Stimulated activated CD4-positive, alpha-beta T cell treated with anti-CD3 and anti-CD28 coated beads, Interleukin-1b, Interleukin-23, amount 100 ng/mL, for 24 hours (primary cell): ENCODE data around the gene FES.
"Not testable (repeated sequence)": the region's sequence is repeated elsewhere in the genome, so short reads cannot be mapped to it uniquely, and the experiment has no call there.

Experiments used
- DNase-seq, 4 experiments: peaks; one replicate each; pipeline ENCODE4 v3.0.0-alpha.2; 2020; ENCODE audit warnings: low read depth in 4 of 4, low spot score in 1 of 4

FES gene

GRCh38 chr15:90860942-90861675, 23.2 kb upstream of the FES start:
- no peak for DNase-seq

- no peak for DNase-seq
Measured at GRCh38 chr15:90862487-90862886, 21.8 kb upstream of the FES start.

GRCh38 chr15:90862964-90863778, 21.1 kb upstream of the FES start:
- DNase-seq: no peak

GRCh38 chr15:90863987-90864386, 20.3 kb upstream of the FES start:
- DNase-seq: no peak

- no peak for DNase-seq
Measured at GRCh38 chr15:90864507-90864906, 19.8 kb upstream of the FES start.

GRCh38 chr15:90865702-90866101, 18.6 kb upstream of the FES start:
- DNase-seq: no peak

GRCh38 chr15:90866161-90866715, 18.1 kb upstream of the FES start:
- no peak for DNase-seq

GRCh38 chr15:90866800-90867199, 17.5 kb upstream of the FES start:
- DNase-seq: no peak

GRCh38 chr15:90868261-90868689, 16.0 kb upstream of the FES start, which contains the start of gene FURIN:
FURIN (plus strand) TSS chr15:90868588; CDS start chr15:90875741, 7,153 bp downstream.
- no peak for DNase-seq

- DNase-seq: no peak
Measured at GRCh38 chr15:90869140-90869541, 15.2 kb upstream of the FES start.

GRCh38 chr15:90869601-90870353, 14.5 kb upstream of the FES start:
- DNase-seq: peak in 1 of 4 experiments; percentile 76

- DNase-seq: no peak
Measured at GRCh38 chr15:90870354-90871138, 13.8 kb upstream of the FES start.

GRCh38 chr15:90871139-90871715, 13.1 kb upstream of the FES start:
- no peak for DNase-seq

GRCh38 chr15:90871716-90872485, 12.4 kb upstream of the FES start:
- no peak for DNase-seq

- DNase-seq: peak in 2 of 4 experiments; percentile 53 to 64
Measured at GRCh38 chr15:90872486-90873184, 11.7 kb upstream of the FES start.

GRCh38 chr15:90873488-90873997, 10.8 kb upstream of the FES start:
- no peak for DNase-seq

- DNase-seq: no peak
Measured at GRCh38 chr15:90873998-90874605, 10.2 kb upstream of the FES start.

- DNase-seq: not testable (repeated sequence)
Measured at GRCh38 chr15:90874986-90875385, 9.3 kb upstream of the FES start.
